ENCODE results near the gene ARID3B.
A peak's percentile ranks its signal among the peaks of the same experiment; 100 is the strongest.
"Not testable (repeated sequence)": the region's sequence is repeated elsewhere in the genome, so short reads cannot be mapped to it uniquely, and the experiment has no call there.

ARID3B gene

DNA sequence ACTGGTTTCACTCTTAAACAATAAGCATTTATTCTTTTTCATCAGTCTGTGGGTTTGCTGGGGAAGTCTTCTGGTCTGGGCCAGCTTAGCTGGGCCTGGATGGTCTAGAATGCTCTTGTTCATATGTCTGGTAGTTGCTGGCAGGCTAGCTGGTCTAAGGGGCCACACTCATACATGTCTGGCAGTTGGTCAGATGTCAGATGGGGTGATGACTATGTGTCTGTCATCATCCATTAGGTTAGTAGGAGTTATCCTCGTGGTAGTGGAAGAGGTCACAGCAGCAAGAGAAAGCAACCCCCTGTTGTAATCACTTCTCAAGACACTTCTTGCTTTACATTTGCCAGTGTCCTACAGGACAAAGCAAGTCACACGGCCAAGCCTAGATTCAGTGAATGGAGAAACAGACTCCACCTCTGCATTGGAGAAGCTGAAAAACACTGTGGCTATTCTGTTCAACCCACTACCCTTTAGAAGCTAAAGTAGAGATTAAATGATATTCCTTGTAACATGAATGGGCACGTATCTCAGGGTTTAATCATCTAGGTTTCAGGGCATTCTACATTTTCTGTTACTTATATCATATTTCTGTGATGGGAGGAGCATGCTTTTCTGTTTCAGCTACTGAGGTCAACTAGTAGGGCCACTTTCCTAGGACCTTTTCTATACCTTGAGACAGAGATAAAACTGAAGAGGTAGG, 5.5 kb upstream of the ARID3B start:
- DNase-seq: peak; percentile 72 to 98

DNA sequence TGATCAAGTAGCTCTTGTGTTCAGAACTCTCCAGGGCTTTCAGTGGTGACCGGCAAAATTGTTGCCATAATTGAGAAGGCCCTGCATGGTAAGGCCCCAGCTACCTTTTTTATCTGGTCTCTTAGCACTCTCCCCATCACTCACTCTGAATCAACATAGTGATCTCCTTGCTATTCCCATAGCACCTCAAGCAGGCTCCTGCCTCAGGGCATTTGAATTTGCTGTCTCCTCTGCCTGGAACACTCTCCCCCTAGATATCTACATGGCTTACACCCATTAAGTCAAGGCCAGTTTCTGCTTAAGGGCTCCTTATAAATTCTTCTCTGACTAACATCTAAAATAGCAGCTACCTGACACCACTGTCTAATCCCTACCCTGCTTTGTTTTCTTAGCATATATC, 3.3 kb upstream of the ARID3B start:
- no peak for DNase-seq

DNA sequence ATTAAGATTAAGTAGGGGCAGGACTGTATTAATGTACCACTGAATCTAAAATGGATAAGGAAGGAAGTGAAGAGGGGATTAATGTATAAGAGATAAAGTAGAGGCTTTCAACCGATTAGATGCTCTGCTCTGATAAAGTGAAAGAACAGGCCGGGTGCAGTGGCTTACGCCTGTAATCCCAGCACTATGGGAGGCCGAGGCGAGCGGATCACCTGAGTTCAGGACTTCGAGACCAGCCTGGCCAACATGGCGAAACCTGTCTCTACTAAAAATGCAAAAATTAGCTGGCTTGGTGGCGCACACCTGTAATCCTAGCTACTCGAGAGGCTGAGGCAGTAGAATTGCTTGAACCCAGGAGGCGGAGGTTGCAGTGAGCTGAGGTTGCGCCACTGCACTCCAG, 1.5 kb upstream of the ARID3B start:
- DNase-seq: not testable (repeated sequence)

DNA sequence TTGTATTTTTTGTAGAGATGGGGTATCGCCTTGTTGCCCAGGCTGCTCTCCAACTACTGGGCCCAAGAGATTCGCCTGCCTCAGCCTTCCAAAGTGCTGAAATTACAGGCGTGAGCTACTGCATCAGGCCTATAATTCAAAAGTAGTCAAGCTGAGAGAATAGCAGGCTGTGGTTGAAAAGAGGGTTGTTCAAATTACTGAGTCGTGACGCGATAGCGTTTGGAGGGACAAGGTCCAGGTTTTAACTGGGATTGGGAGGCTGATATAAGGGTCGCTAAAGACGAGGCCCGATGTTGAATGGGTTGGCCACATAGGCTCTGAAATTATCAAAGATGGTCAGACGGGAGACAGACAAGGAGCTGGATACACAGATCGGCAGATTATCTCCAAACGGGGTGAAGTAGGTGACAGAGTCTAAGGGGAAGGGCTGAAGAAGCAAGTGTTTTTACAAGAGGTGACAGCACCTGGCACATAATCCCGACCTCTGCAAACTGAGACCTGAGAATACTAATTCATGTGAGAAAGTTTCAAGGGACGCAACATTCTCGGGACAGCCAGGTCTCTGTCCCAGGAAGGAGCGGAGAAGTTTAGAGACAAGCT, 759 bp upstream of the ARID3B start:
- no peak for DNase-seq

DNA sequence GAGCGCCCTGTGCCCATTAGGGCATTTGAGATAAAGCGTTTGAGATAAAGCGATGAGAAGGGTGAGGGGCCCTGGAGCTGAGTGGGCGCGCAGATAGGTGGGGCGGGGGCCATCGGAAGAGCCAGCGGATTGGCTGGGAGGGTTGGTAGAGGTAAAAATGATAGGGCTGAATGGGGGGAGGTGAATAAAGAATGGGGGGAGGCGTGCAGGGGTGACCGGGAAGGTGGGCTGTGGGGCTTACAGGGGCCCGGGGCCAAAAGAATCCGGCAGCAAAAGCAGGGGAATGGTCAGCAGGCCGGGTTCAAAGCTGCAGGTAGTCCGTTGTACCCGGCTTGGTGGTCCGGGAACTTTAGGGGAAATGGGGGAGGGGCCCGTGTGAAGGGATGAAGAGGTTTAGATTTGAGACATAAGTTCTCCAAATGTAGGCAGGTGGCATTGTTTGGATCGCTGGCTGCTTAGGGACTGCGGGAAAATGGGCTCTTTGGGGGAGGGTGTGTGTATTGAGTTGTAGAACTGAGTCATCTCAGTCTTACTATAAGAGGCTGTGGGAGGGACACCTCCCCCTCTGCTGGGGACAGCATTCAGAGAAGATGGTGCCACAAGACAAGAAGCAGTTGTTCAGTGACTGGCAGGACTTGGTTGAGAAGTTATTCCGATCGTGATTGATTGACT, 610 bp downstream of the ARID3B start:
- peak; percentile 67 to 83 for DNase-seq

DNA sequence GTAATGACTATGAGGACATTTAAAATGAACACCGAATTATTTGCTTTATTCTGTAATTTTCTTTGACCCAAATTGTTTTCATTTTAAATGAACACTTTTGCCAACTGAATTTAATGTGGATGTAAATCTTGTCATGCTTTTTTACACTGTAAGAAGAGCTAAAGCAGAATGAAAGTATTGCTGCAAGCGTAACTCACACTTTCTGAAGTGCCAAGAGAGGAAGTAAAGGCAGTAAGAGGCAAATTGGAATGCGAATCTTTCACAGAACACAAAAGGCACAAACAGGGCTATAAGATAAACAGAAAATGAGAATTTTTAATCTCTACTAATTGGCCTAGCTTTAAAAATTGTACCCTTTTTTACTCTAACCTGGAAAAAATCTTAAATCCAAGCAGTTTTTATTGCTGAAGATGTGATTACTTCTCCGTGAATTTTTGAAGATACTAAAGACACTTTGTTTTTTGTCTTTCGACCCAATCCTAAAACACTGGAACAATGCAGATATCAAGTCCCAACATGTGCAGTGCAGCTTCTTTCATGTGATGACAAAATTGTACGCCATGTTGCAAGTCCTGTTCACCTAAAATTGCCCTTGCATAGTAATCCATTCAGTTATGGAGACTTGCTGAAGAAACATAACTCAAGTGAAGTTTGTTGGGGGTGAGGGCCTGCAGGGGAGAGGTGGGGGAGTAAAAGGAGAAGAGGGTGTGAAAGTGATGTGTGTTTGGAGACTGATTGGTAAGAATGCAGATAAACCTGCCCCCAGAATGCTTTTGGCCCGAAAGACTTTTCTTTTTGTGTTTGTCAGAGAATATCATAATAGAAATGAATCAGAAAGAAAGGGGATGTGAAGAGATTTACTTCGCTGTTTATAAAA, 1.4 kb downstream of the ARID3B start:
- peak; percentile 27 to 35 for DNase-seq

DNA sequence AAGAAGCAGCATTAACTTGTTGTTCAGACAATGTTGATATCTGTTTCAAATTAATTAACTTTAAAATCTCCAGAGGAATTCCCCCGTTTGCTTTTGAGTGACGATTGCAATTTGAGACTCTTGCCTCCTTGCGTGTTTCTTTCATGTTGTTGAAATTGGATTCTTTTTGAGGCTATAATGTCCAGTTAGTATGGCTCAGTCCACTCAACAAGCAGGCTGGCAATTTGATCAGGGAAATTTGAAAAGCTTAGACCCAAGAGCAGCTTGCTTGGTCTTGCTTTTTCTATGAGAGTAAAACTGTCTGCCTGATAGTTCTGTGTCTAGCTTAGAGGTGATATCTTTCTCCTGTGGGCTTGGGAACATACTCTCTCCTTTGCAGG, 2.0 kb downstream of the ARID3B start:
- DNase-seq: no peak

DNA sequence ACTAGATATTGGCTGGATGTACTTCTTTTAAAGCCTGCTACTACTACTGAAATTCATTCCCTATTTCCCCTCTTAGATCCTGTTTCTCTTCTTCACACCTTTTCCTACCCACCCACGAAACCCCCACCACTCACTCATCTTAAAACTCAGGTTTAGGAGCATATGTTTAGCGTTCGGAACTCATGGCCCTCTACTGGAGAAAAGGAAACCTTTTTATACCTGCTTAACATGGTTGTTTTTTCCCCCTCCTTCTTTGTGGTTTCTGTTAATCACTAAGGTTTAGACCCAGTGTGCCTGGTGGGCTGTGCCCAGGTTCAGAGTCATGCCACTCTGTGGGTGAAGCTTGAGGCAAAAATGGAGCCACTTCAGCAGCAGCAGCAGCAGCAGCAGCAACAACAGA, 2.6 kb downstream of the ARID3B start:
- DNase-seq: no peak

DNA sequence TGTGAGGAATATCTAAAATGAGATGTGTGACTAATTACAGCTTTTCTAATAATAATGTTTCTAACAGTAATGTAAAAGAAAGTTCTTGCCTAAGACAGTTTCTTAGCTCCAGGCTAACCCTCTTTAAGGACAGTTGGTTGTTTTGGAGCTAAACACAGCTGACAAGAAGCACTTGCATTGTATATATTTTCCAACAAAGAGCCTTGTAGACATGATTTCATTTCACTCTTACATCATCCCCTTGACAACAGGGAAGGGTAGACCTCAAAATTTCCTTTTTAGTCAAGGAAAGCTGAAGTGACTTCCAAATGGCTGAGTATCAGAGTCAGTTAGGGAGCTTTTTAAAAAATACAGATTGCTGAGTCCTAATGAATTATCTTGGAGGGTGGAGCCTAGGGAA, 4.1 kb downstream of the ARID3B start:
- DNase-seq: peak; percentile 40 to 42

DNA sequence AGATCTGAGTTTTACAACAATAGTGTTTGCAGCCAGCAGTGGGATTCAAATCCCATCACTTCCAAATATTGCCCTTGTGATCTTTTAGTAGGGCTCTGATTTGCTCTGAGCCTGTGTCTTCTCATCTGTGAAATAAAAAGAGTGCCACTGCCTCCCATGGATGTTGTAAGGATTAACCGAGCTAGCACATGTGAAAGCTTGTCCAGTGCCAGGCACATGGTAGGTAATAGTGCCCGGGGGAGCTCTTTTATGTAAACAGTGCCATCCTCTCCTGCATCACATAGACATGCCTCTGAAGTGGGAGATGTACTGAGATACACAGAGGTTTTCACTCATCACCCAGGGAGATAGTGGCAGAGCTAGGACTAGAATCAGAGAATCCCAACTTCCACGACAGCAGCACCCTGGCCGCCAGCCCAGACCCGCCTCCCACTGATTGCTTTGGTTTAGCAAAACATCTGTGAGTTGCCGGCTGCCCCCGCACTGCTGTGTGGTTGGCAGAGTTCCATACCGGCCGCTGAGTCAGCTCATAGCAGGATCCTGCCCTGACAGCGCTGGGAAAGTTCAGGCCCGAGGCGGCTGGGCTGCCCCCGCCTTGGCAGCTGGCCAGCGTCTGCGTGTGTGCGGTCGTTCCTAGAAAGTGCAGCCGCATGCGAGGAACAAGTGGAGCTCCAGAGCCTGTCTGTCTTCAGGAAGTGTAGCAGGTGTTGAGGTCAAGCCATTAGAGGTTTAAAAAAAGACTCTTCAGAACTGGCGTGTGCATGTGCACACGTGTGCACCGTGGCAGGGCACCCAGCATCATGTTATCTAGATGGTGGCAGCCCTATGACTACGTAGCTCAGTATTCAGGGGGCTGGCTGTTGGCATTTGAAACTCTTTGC, 5.0 kb downstream of the ARID3B start:
- DNase-seq: peak; percentile 99

DNA sequence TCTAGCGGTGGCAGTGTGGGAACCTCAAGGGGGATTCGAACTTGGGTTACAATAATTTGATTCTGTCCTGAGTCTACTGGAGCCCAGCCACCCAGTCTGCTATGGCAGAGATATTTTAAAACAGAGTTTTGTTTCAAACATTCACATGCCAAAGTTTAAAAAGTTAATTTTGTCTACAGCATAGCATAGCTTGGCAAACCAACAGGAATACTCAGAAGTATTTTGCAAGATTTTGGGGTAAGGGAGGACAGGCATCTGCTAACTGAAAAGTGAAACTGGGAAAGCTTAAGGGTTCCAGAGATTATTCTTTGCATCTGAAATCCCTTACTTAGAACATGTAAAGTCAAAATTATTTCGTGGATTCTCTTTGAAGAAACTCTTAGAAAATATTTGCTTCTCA, 6.6 kb downstream of the ARID3B start:
- DNase-seq: no peak

DNA sequence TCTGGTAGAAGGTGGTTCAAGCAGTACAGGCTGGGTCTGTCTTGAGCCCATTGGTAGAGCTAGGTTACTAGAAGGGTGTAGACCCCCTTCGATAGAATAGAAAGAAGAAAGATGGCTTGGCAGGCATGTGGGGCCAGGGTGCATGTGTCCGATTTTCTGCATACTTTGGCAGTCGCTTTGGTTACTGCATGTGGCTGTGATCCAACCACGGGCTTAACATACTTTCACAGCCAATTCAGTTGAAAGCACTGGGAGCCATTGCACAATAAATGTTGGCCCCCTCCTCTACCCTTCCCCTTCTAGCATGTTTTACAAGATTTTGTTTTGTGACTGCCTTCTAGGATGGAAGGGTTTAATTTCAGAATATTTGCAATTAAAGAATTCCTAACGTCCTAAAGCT, 7.2 kb downstream of the ARID3B start:
- DNase-seq: no peak

DNA sequence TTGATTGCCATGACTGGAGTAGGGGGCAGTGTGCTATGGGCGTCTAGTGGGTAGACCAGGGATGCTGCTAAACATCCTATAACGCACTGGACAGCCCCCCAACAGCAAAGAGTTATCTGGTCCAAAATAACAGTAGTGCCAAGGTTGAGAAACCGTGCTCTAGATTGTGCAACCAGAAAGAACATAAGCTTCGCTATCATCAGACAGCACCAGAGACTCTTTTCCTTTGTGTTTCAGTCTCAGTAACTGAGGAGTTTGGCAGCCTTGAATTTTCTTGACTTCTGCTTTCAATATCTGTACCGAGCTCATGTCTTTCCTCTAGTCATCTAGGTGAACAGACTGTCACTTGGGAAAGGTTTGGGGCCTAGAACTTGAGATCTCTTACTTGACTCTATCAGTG, 8.8 kb downstream of the ARID3B start:
- DNase-seq: peak; percentile 11 to 32

DNA sequence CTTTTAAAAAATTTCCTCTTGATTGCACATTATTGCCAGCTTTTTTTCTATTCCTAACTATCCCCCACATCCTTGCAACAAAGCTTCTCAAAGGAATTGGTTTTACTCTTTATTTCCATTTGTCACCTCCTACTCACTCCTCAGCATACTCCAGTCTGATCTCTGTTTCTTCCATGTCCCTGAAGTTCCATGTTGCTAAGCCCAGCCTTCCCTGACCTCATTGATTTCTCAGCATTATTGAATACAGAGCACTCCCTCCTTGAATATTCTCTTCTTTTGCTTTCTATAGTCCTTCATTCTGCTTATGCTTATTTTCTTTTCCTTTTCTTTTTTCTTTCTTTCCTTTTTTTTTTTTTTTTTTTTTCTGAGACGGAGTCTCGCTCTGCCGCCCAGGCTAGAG, 10.7 kb downstream of the ARID3B start:
- no peak for DNase-seq

DNA sequence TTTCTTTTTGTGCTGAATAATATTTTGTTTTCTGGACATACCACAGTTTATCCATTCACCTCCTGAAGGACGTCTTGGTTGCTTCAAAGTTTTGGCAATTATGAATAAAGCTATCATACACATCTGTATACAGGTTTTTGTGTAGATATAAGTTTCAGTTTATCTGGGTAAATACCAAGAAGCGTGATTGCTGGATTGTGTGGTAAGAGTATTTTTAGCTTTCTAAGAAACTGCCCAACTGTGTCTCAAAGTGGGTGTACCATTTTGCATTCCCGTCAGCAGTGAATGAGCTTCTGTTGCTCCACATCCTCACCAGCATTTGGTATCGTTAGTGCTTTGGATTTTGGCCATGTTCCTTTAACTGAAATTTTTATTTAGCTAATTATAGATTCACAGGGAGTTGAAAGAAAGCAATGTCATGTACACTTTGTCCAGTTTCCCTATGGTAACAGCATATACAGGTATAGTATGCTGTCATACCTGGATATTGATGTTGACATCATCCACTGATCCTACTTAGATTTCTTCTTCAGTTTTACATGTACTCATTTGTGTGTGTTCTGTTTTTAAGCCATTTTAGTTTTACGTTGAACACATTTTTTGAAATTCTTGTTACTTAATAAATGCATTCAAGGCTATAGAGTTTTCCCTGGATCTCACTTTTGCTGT, 11.9 kb downstream of the ARID3B start:
- no peak for DNase-seq

DNA sequence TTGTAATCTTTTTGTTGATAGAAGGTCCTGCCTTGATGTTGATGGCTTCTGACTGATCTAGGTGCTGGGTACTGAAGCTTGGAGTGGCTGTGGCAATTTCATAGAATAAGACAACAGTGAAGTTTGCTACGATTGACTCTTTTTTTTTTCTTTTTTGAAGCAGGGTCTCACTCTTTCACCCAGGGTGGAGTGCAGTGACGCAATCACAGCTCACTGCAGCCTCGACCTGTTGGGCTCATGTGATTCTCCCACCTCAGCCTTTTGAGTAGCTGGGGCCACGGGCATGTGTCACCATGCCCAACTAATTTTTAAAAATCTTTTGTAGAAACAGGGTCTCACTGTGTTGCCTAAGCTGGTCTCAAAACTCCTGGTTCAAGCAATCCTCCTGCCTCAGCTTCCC, 14.2 kb downstream of the ARID3B start:
- no peak for DNase-seq

DNA sequence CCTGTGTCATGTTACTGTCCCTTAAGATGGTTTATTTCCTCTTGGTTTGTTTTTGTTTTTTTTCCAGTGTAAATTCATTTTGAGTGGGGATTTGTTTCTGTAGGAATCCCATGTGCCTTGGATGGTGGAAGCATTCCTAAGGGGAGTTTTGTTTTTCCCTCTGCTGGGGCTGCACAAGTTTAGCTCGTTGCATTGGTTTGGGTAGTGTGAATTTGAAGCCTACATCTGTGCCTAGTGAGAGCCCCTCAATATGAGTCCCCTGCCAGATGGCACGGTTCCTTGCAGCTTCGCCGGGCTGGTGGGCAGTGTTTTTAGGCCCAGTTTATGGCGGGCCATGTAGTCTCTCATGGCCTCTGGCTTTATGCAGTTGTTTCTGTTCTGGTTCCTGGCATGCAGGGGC, 17.7 kb downstream of the ARID3B start:
- DNase-seq: no peak

DNA sequence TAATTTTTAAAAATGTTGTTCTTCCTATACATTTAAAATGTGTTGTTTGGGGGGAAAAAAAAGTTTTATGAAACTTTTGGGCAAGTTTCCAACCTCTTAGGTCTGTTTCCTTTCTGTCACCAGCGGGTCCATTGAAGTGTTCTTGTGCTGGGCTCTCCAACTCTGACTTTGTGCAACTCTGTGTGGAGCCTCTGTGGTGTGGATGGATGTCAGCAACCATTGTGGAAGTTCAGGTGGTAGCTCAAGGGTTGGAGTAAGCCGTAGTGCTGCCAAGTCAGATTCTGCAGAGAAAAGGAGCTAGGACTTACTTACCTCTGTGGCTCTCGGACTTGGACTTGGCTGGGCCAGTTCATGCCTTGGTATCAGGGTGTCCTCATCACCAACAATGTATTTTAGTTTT, 22.4 kb downstream of the ARID3B start:
- DNase-seq: no peak

DNA sequence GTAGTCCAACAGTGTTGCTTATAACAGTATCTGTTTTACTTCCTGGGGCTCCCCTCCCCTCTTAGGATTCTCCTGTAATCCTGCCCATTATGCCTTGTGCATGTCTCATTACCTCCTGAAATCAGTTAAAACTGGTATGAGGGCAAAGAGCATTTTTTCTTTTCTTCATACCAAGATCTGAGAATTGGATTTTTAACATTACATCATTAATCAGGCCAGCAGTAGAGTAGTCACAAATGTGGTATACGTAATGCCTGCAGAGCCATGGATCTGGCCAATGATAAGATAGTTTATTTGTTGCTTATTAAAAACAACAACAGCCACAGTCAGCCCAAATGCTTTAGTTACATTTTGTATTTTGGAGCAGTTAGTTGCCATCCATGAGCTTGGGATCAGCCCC, 23.2 kb downstream of the ARID3B start:
- DNase-seq: no peak

DNA sequence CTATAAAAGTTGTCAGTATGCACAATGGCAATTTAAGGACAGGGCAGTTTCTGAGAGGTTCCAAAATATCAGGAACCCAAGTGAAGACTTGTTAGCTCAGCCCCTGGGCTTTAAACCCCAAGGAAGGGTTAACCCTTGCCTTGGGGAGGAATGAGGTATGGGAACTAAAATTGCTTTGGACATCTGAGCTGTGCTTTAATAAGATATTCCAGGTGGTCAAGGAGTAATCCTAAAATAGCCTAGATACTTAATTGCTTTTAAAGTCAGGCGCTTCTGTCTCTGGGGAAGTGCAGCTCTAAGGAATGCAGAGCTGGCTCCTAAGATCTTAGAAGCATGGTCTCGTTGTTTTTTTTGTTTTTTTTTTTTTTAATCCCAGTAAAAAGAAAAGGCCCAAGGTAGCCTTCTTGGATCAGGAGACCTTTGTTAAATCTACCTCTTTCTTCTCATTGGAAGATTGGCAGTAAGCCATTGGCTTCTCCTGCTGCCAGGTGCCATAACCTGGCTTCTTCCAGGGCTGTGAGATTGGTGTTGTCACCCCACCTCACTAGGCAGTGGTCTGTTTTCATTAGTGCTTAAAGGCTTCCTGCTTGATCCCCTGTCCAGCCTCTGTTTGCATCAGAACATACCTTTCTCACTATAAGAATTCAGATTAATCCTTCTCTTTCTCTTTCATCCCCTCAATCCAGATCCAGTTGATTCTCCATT, 24.5 kb downstream of the ARID3B start:
- no peak for DNase-seq

DNA sequence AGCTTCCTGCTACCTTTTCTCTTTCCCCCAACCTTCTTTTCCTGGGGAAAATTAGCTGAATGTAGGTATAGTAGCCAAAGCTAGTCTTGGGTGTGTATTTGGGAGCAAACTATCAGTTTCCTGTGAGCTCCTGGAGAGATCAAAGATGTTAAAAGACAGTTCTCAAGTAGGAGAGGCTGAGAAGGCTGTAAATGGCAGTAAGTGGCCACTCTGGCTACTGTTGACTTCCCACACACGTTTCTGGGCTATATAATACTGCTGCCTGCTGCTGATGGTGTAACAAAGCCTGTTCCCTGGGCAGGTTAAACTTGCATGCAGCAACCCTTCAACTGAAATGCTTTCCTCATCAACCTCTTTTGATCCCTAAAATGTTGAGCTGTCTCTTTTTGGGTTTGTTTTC, 27.6 kb downstream of the ARID3B start:
- DNase-seq: no peak

Measured in inflammatory macrophage treated with lipopolysaccharide for 1 hour (primary cell).